HG03565 (cell line): ENCODE measurements around the gene LRRC2.
"Not testable (repeated sequence)": the region's sequence is repeated elsewhere in the genome, so short reads cannot be mapped to it uniquely, and the experiment has no call there.

ENCODE experiments used
- ATAC-seq: cut with Tn5 transposase; IDR thresholded peaks from one replicate; pipeline ENCODE4 v1.9.1; 2021; ENCODE audit warnings: mild to moderate bottlenecking, moderate library complexity; ENCODE audit not compliant: unreplicated experiment

The LRRC2 gene

GRCh38 chr3:46584598-46585467 is 18.7 kb upstream of the LRRC2 start:
- no peak for ATAC-seq

GRCh38 chr3:46580675-46581074 is 14.6 kb upstream of the LRRC2 start:
- ATAC-seq = no peak

GRCh38 chr3:46579756-46580286 is 13.7 kb upstream of the LRRC2 start:
- ATAC-seq = no peak

DNA sequence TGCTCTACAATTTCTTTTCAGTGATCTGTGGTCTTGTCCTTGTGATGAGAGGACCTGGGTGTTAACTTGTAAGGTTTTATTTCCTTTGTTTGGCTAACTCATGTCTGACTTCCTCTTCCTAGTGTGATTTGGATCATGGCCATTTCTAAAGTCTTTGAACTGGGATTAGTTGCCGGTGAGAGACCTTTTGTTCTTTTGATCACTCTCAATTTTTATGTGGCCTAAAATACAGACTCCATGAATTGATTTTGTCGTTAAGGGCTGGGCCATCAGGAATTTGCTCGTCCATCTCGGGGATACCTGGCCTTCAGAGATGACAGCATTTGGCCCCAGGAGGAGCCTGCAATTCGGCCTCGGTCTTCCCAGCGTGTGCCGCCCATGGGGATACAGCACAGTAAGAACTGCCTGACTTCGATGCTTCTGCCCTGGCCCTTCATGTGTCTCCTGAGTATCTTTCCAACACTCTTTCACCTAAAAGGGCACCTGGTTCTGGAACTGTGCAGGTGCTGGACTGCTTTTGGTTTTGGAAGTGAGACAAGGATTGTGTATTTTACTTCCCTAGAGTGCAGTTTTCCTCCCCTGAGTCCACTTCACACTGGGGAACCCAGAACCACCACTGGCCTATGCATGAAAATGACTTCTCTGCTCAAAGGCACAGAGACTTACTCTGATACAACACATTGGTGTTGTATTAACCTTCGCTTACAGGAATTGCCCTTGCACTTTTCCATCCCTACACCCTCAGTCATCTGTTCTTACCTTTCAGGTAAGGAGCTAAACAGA is 13.1 kb upstream of the LRRC2 start:
- no peak for ATAC-seq

DNA sequence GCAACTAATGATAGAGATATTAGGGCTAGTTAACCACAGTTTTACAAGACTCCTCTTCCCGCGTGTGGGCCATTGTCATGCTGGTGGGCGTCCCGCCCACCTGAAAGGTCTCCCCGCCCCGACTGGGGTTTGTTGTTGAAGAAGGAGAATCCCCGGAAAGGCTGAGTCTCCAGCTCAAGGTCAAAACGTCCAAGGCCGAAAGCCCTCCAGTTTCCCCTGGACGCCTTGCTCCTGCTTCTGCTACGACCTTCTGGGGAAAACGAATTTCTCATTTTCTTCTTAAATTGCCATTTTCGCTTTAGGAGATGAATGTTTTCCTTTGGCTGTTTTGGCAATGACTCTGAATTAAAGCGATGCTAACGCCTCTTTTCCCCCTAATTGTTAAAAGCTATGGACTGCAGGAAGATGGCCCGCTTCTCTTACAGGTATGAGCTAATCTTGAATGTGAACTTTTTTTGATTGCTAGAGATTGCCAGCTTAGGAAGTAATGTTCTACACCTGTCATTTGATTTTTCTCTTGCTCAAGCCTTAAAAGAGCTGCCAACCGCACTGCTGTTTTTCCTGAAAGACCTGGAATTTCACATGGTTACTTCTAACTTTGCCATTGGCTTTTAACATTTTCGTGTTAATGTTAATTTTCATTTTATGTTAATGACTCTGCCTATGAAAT is 11.6 kb upstream of the LRRC2 start:
- not testable (repeated sequence) for ATAC-seq

DNA sequence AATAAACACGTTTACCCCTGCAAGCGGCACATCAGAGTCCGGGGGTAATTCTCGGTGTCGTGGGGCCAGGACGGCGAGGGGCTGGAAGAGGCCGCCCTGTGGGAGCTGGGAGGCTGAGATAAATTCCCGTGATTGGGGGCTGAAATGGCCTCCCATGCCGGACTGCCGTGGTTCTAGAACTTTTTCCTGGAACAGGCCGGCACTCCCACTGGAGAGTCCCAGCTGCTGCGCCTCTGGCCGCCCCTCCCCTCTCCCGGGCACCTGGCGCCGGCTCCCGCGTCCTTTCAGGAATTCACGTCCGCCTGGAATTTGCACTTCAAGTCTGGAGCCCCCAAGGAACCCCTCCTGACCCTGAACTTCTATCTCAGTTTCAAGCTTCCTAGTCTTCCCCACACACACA is 10.8 kb upstream of the LRRC2 start:
- no peak for ATAC-seq

DNA sequence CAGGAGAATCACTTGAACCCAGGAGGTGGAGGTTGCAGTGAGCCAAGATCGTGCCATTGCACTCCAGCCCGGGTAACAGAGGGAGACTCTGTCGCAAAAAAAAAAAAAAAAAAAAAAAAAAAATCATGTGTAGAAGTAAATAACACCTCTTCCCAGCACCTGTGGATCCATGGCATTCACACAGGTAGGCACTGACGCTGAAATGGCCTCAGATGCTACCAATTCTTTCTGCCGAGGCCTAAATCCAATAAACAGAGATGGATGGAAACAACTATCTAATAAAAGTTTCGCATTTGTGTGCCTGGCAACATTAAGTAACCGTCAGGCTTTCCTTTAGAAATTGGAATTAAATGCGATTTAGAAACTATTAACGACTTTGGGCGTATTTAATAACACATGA is 10.3 kb upstream of the LRRC2 start:
- ATAC-seq = no peak

DNA sequence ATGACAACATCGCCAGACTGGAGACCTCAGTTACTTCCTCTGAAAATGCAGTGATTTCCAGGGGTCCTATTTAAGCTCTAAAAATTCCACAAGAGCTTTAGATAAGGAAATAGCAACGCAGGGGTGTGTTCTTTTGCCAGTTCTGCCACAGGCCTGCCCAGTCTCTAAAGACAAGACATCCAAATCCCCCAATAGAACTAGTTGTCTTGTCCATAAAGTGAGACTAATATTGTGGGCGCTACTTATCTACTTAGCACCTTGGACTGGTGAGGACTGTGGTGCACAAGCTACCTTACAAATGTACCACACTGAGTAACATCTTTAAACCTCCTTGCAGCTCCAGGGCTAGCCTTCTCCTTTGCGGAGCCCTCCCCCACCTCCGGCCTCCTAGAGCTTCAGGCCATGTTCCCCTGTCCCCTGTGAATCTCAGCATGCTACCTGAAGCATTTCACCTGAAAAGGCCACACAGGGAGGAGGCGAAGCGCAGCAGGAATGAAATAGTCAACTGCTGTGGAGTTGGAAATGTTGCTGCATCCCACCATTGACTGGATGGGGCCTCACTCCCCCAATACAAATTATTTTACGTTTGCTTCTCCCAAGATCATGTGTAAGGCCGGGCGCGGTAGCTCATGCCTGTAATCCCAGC is 9.6 kb upstream of the LRRC2 start:
- no peak for ATAC-seq

DNA sequence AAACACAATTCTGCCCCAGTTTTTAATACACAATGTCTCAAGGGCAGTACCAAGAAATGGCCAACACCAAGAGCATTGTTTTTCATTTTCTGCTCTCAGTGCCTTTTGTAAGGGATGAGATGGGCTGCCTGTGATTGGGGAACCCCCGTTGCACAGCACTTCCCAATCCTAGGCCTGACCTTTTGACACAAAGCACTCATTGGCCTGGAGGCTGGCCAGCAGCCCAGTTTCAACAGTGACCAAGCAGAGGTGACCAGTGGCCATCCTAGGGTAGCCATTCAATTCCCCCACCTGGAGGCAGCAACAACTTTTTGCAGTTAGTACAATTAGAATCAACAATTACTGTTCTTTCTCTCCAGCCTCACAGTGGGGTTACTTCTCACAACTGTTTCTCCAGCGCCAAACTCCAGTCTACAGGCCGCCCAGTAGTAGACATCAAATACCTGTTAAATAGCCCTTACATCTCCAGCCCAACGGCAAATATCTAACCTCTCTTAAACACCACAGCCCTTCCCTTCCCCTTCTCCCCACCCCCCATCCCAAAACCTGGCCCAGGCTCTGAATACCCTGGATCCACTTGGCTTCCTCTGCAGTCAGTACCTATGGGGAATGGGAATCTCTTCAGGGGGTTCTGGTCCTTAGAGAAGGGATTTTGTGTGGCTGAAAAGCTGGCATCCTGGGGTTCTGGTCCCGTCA is 8.9 kb upstream of the LRRC2 start:
- ATAC-seq = no peak

DNA sequence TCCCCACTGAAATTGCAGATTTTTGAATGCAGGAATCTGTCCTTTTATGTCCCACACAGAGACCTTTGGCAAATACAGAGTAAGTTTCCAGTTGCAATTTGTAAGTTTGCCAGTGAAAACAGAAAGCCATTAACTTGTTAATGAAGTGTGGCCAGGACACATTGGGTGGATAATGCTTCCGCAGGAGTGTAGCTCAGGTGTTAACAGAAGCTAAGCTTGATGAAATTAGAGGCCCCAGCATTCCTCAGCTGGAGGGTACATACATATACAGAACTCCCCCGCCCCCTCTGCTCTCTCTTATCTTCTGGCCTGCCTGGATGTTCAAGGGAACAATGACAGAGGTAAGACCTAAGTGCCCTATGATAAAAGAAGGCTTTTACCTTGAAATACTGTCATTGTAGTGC is 8.1 kb upstream of the LRRC2 start:
- no peak for ATAC-seq

DNA sequence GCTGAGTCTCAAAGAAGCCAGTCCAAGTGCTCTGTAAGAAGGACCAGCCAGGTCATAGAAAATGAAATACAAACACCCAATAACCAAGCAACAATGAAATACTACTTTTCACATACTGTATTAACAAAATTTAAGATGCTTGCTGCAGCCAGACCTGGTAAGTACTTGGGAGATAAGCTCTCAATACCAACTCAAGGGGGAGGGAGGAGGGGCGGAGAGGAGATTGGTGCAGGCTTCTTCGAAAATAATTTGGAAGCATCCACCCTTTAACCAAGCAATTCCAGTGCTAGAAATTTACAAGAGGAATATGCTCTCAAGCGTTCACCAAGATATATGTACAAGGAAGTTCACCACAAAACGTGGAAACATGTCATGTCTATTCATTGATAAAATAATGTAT is 7.6 kb upstream of the LRRC2 start:
- ATAC-seq = no peak

- no peak for ATAC-seq
Measured at GRCh38 chr3:46571684-46572083, 5.6 kb upstream of the LRRC2 start.

DNA sequence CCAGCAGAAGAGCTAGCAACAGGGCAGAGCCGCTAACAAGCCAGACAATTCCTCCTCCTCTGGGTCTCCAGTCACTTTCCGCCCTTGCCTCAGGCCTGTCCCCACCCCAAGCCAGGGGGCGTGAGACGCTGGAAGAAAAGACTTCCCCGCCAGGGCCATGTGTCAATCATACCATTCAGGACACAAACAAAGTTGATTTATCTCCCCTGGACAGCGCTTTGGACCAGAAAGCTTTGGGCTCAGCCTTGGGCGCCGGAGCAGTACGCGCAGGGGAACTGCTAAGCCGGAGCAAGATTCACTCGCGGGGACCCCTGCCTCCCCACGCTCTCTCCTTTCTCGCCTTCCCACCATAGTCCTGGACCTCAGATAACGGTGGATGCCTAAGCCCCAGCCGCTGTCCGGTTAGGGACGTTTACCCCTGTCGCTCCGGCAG is 479 bp downstream of the LRRC2 start:
- ATAC-seq = no peak

GRCh38 chr3:46565077-46565476 is 1.0 kb downstream of the LRRC2 start:
- ATAC-seq = no peak

GRCh38 chr3:46564190-46565021 is 1.7 kb downstream of the LRRC2 start:
- ATAC-seq = no peak

GRCh38 chr3:46561951-46562350 is 4.2 kb downstream of the LRRC2 start:
- no peak for ATAC-seq

DNA sequence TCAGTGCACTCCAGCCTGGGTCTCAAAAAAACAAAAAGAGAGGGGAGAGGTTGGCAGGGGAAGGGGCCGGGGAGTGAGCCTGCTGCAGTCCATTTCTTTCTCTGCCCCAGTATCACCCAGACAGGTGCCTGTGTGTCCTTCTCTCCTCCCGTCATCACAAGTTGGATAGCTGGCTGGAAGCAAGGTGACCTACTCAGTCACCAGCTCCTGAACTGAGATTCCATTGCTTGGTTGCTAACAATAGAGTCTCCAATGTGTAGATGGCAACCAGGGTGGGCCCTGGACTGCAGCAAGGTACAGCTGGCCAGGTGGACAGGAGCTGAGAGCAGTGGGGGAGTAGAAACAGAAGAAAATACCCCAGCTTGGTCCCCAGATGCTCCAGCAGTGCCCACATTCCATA is 4.6 kb downstream of the LRRC2 start:
- ATAC-seq = no peak

DNA sequence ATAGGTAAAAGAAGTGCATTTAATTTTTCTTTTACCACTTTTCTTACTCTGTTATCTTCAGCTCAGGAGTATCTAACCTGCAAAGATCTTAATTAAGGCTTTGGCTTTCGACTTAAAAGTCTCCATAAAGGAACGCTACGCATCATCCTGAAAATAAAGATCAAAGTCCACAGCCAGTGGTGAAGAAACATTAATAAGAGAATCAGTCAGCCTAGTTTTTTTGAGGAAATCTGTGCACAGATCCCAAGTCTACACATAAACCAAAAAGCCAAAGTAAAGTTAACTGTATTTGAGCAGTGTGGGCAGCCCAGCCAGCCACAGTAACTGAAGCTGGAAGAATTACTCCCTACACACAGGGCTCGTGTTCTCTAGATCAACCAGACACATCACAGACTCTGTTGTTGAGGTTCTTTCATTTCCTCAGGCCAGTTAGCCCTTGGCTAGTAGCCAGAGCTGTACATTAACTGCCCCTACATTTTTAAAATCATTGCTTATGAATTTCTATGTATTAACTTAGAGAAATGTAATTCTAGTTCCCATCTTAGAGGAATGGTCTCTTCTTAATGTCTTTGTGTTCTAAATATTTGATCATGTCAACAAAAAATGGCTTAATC is 6.9 kb downstream of the LRRC2 start:
- ATAC-seq = no peak
